KBM-7 (cell line): ENCODE data around the gene FHIT.
A peak's percentile ranks its signal among the peaks of the same experiment; 100 is the strongest.

Experiments
- DNase-seq: peaks from one replicate; pipeline ENCODE4 v3.0.0-alpha.2; 2015
- in situ Hi-C: fragments of 300-500 bp; cut with MboI; formaldehyde crosslinking; loops from 2 replicates; pipeline ENCODE4 v1.14.3; 2020; ENCODE audit warnings: low sequenced_read_pairs, low pct_unique_long_range_greater_than_20kb, mixed read lengths

The FHIT gene

GRCh38 chr3:59919586-59919985 is 1331.7 kb downstream of the FHIT start:
- no peak for DNase-seq
- in situ Hi-C loops, result no loop called here

GRCh38 chr3:59914251-59914650 is 1337.0 kb downstream of the FHIT start:
- no peak for DNase-seq
- in situ Hi-C loops, result no loop called here

- in situ Hi-C loops, result no loop called here
- no peak for DNase-seq
Measured at GRCh38 chr3:59913645-59914044, 1337.6 kb downstream of the FHIT start.

- in situ Hi-C loops, result no loop called here
- DNase-seq, result no peak
Measured at GRCh38 chr3:59908701-59909100, 1342.6 kb downstream of the FHIT start.

GRCh38 chr3:59908280-59908679 is 1343.0 kb downstream of the FHIT start:
- DNase-seq, result no peak
- in situ Hi-C loops, result no loop called here

GRCh38 chr3:59904296-59904695 is 1347.0 kb downstream of the FHIT start:
- DNase-seq, result no peak
- in situ Hi-C loops, result no loop called here

GRCh38 chr3:59899061-59899460 is 1352.2 kb downstream of the FHIT start:
- DNase-seq, result no peak

GRCh38 chr3:59895972-59896371 is 1355.3 kb downstream of the FHIT start:
- no peak for DNase-seq
- in situ Hi-C loops, result no loop called here

More at GRCh38 chr3:59899061-59899460, 1352.2 kb downstream of the FHIT start:
- in situ Hi-C loops, result no loop called here

- no peak for DNase-seq
- in situ Hi-C loops, result no loop called here
Measured at GRCh38 chr3:59894425-59895121, 1356.7 kb downstream of the FHIT start.

- in situ Hi-C loops, result no loop called here
Measured at GRCh38 chr3:59890639-59891038, 1360.6 kb downstream of the FHIT start.

GRCh38 chr3:59886790-59887189 is 1364.5 kb downstream of the FHIT start:
- in situ Hi-C loops, result no loop called here
- DNase-seq, result no peak

More at GRCh38 chr3:59890639-59891038, 1360.6 kb downstream of the FHIT start:
- DNase-seq, result no peak

GRCh38 chr3:59885899-59886400 is 1365.3 kb downstream of the FHIT start:
- no peak for DNase-seq
- in situ Hi-C loops, result no loop called here

- in situ Hi-C loops, result no loop called here
- no peak for DNase-seq
Measured at GRCh38 chr3:59885101-59885500, 1366.2 kb downstream of the FHIT start.

GRCh38 chr3:59884409-59884808 is 1366.8 kb downstream of the FHIT start:
- DNase-seq, result peak; percentile 9
- in situ Hi-C loops, result no loop called here

GRCh38 chr3:59882746-59883145 is 1368.5 kb downstream of the FHIT start:
- in situ Hi-C loops, result no loop called here
- DNase-seq, result no peak

GRCh38 chr3:59880717-59881116 is 1370.5 kb downstream of the FHIT start:
- in situ Hi-C loops, result no loop called here
- no peak for DNase-seq

GRCh38 chr3:59879031-59879581 is 1372.1 kb downstream of the FHIT start:
- no peak for DNase-seq
- in situ Hi-C loops, result no loop called here

- no peak for DNase-seq
- in situ Hi-C loops, result no loop called here
Measured at GRCh38 chr3:59878038-59878427, 1373.2 kb downstream of the FHIT start.

GRCh38 chr3:59877263-59878037 is 1373.8 kb downstream of the FHIT start:
- in situ Hi-C loops, result no loop called here
- DNase-seq, result no peak

GRCh38 chr3:59876533-59877062 is 1374.7 kb downstream of the FHIT start:
- DNase-seq, result no peak
- in situ Hi-C loops, result no loop called here
